Measurements from ENCODE around the gene SLC35D2.
"Not testable (repeated sequence)": the region's sequence is repeated elsewhere in the genome, so short reads cannot be mapped to it uniquely, and the experiment has no call there.

Gene SLC35D2

DNA sequence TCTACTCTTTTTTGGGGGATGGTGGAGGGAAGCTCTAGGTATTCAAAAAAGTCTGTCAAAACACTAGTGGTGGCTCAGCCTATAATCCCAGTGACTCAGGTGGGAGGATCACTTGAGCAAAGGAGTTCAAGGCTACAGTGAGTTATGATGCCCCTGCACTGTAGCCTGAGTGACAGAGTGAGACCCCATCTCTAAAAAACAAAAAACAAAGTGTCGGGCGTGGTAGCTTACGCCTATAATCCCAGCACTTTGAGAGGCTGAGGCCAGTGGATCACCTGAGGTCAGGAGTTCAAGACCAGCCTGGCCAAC lies 15.8 kb upstream of the SLC35D2 start:
- DNase-seq, result no peak

DNA sequence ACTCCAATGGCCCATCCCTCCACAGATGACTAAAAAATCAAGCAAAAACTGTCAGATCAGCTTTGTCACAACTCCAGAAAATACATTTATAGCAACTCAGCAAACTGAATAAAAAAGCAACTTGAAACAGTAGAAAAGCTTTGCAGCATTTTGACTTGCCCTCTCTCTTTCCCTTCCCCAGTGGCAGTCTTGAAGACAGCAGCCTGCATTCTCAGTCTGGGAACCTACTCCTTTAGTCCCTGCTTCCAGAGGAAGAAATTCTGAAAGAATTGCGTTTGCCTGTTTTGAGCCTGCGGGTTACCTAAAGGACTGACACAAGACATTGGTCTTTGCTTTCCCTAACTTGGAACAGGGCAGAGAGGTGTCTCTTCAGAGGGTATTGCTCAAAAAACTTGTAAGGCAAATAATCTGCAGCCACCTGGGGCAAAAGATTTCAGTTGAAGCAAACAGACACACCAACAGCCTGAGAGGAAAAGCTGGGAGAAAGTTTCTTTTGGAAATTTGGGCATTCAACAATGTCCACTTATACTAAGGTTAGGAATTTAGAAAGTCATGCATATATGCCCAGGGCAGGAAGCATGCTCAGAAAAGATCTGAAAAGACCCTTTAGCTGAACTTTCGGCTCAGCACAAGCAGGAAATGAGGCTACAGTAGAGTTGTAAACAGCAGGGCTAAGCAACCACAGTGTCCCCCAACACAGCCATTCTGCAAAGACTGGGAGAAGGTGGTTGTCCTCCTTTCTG lies 15.2 kb upstream of the SLC35D2 start:
- DNase-seq, result no peak

DNA sequence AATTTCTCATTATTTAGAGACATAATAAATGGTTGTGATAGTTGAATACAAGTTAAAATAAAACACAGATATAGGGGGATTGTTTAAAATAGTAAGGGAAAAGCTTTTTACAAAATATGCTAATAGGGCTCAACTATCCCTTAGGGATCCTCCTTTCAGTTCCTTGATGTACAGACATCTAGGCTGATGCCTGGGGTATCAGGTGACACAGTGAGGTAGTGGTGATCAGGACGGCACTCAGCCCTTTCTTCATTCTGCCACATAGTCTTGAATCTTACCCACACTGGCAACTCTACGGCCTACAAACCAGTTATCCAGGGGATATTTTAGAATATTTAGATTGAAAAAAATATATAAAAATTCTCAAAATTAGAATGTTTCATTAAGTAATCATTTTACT lies 12.5 kb upstream of the SLC35D2 start:
- no peak for DNase-seq

DNA sequence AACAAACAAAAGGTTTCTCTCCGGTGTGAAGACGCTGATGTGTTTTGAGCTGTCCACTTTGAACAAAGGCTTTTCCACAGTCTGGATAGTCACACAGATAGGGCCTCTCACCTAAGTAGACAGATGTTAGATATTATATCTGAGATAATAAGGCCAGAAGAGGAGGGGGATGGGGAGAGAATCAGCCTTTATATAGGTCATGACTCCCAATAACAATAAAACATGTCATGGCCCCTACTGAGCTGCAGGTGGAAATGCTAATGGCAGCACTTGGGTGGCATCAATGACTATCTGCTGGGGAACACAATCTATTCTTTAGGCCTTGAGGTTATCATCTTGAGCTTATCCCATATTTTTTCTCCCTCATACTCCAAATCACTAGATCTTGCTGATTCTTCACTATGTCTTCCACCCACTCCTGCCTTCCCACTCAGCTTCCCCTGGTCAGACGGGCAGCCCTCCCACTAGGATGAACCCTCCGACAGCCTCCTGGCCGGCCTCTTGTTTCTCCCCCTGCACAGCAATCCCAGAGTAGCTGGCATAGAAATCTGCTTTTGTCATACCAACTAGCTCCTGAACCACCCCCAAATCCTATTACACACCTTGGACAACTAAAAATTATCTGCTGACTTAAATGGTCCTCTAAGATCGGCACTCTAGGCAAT lies 11.5 kb upstream of the SLC35D2 start:
- DNase-seq, result no peak

DNA sequence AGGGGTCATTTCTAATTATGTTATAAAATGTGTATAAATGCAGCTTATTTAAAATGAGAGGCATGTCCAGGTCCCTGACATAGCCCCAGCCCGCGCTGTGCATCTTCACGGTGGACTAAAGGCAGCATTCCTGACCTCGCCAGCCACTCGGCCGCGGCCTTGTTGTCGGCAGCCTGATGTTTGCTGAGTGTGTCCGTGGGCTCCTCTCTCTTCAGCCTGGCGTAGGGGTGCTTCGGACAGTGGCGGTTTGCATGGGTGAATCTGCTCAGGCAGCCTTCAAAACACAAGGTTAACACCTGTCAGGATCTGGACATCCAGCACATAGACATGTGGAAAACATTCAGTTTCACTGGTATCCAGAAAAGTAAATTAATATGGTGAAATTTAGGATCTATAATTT lies 8.8 kb upstream of the SLC35D2 start:
- no peak for DNase-seq

DNA sequence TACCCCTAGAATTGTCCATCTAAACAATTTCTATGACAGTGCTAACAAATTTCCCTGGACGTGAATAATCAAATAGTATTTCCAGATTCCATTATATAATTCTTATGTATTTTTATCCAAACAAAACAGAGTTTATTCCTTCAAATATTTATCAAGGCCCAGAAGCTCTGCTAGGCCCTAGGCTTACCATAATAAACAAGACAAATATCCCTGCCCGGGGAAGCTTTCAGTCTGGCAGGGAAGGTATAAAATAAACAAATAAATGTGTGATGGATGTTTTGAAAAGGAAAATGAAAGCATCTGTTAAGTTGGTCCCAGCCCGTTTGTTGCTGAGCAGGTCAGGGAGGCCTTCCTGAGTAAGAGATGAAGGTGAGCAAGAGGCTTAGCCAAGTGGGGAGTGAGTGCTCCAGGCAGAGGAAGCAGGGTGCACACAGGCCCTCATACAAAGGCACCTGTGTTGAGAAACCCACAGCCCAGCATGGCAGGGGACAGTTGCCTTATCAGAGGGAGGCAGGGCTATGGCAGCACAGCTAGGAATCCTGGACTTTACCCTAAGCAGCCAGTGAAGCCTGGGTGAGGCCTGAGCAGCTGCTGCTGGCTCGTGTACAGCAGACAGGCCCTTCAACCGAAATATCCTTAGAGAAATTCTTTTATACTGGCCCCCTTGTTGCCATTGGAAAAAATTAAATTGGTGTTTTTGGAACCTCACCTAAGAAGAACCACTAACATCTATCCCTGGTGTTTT lies 7.7 kb upstream of the SLC35D2 start:
- DNase-seq, result no peak

DNA sequence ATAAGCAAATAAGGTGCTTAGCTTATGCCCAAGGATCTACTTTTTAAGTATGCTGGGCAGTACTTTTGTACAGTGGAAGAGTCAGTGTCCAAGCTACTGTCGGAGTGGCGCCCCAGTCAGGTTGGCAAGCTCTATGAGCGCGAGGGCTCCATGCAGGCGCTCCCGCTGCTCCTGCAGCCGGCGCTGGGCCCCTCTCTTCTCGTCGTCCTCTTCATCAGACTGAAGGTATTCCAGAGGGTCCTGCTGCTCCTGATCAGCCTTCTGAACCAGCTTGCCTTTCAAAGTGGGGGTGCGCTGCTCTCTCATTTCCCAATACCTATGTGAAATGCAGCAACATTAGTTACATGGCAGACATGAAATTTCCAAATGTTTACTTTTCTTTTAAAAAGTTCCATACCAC lies 4.6 kb upstream of the SLC35D2 start:
- no peak for DNase-seq

DNA sequence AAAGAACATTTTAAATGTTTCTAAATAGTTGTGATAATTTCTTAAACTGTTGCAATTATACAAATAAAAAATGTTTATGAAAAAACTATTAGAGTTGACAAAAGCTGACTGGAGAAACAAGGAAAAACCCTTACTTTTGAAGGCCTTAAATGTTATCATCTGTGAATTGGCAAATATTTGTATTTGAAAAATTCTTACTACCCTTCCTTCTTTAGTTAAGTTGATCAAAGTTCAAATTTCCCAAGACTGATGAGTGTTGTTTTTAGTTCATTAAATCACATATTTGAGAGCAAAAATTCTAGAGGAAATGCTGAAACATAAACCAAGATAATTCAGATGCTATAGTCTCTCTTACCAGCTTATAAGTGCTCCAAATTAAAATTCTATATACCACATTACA lies 2.6 kb upstream of the SLC35D2 start:
- no peak for DNase-seq

DNA sequence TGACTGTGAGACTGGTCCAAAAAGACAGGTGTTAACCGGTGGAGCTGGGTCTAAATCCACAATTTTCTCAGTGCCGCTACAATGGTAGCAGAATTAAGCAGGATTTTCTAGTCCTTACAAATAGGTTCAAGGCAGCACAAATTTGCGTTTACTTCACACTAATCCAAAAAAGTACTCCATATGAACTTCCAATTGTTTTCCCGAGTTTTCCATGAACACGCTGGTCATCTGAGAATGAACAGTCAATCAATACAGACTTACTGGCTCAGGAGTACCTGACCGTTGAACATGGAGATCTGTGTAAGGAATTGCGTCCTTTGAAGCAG lies 709 bp downstream of the SLC35D2 start:
- no peak for DNase-seq

DNA sequence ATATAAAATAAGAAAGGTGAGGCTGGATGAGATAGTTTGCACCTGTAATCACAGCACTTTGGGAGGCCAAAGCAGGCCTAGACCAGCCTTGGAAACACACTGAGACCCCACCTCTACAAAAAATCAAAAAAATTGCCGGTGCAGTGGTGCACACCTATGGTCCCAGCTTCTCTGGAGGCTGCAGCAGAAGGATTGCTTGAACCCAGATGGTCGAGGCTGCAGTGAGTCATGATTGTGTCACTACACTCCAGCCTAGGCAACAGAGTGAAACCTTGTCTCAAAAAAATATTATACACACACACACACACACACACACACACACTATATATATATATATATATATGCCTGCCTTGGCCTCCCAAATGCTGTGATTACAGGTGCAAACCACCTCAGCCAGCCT lies 1.3 kb downstream of the SLC35D2 start:
- DNase-seq, result no peak

DNA sequence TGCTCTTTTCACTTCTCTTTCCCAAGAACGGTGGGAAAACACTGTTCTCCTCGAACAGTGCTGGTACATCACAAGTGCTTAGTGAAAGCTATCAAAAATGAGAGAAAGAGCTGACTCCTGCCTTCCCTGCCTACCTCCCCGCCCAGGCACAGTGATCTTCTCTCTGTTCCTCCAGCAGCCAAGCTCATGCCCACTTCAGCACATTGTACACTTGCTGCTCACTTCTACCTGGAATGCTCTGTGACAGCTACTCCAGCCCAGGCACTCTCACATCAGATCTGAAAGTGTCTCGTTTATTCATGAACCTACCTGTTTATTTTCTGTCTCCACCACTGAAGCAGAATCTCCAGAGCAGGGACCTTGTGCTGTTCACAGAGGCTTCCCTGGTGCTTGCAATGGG lies 1.8 kb downstream of the SLC35D2 start:
- DNase-seq, result no peak

DNA sequence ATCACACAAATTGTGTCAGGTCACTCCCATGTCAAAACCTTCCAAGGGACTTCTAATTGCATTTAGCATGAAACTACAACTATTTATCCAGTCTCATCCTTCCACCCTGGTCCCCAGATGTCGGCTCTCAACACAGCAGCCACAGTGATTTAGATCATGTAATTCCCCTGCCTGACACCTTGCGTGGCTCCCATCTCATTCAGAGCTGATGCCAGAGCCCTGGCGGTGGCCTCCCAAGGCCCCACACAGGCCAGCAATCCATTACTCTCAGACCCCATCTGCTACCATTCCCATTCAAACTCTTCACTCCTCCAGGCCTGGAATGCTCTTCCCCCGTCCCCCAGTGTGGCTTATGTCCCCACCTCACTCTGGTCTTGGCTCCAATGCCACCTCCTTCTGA lies 2.4 kb downstream of the SLC35D2 start:
- no peak for DNase-seq

DNA sequence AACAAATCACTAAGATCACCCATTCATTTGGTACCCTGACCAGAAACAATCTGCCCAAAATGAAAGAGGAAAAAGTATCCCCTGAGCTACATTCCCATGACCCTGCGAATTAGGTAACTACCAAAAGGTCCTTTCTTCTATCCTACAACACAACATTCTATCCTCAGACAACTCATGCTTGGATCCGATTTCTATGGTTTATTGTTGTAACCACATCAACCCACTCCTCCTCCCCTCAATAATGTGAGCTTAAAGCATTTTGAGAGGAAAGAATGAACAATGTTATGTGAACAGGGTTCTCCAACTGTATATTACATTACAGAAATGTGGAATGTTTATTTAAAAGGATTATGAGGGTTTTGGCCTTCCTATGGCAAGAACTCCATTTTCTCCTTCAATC lies 4.0 kb downstream of the SLC35D2 start:
- DNase-seq, result no peak

DNA sequence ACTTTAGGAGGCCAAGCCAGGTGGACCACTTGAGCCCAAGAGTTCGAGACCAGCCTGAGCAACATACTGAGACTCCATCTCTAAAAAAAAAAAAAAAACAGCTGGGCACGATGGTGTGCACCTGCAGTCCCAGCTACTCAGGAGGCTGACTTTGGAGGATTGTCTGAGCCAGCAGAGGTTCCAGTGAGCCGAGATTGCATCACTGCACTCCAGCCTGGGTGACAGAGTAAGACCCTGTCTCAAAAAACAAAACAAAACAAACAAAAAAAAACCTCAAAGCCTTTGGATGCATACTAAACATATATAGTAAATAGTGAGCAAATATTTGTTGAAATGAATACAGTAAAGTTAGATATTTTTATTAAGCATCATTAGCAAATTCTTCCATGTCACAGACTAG lies 5.3 kb downstream of the SLC35D2 start:
- no peak for DNase-seq

DNA sequence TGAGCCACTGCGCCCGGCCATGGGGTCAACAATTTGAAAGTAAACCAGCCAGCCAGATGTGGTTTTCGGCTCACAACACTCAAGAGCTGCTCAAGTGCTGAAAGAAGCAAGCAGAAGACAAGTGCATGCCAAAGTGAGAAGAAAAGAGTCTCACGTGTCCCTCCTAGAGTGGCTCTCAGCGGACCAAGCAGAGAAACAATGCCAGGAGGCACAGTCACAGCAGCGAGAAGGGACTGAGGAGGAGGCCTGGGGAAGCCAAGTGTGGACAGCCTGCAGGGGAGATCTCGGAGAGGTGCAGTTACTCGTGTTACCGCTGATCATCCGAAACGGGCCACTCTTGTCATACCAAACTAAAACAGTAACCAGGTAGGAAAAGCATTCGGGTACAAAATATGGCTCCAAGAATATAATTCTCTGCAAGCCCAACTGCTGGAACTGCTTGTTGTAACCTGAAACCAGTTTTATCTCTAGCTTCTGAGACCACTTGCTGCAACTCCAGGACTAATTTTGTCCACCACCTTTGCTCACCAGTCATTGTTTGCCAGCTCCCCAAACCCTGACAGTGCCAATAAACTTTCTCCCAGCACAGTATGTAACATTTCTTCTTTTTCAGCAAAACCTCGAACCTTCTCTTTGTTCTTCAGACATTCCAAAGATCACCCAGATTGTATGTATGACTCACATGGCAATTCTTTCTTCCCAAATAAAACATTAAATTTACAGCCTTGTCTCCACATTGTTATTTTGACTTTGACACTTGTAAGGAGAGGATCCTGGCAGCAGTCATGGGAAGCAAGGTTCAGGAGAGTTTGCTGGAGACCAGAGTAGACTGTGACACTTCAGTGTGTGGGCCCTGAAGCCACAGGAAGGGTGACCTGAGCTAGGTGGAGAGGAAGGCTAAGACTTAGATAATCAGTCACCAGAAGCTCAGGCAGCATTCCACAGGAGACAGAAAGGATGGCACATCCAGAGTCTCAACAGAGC lies 6.3 kb downstream of the SLC35D2 start:
- DNase-seq, result no peak

DNA sequence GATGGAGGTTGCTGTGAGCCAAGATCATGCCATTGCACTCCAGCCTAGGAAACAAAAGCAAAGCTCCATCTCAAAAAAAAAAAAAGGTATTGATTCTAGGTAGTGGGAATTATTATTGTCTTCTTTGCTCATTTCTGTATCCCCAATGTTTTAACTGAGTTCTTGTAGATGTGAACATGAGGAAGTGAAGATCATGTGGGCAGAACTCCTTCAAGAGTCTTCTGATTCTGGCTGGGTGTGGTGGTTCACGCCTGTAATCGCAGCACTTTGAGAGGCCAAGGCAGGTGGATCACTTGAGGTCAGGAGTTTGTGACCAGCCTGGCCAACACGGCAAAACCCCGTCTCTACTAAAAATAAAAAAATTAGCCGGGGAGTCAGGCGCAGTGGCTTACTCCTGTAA lies 8.0 kb downstream of the SLC35D2 start:
- not testable (repeated sequence) for DNase-seq

DNA sequence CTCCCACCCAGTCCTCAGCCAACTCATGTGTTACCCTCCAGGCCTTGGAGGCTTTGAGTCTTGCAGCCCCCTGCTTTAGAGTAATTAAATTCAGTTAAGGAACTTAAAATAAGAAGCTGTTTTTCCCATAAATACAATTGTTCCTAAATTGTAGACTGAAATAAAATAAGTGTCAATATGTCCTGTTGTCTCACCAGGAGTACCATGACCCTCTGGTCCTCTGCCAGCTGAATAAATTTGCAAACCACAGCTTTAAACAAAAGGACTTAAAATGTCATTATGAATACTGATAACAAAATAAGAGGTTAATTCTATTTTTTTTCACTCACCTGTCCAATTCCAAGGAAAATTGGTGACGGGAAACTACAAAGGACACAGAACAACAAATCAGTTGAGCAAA lies 15.6 kb downstream of the SLC35D2 start:
- DNase-seq, result no peak

DNA sequence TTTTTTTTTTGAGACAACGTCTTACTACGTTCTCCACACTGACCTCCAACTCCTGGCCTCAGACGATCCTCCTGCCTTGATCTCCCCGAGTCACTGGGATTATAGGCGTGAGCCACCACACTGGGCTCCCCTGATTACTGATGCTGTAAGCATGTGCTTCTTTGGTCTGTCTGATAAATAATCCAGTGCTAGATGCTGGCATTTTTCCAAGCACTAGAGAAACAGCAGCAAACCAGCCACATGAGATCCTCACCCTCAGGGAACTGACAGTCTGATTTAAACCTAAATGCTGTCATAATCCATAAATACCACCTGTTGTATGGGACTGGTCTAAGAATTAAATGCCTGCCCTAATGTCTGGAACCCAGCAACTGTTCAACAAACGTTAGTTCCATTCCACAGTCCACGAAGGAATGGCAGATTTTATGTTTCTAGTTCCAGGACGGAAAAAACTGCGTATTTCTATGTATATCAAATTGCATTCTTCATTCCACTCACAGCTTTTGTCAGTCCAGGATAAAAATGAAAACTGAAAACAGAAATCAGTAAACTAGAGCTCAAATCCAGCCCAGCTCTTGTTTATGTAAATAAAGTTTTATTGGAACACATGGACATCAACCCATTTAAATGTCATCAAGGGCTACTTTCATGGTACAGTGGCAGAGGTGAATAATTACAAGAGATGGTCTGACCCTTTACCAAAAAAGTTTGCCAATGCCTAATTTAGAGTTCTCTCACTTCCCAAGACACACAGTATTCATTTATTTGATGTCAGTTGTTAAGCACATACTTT lies 20.1 kb downstream of the SLC35D2 start:
- DNase-seq, result no peak

DNA sequence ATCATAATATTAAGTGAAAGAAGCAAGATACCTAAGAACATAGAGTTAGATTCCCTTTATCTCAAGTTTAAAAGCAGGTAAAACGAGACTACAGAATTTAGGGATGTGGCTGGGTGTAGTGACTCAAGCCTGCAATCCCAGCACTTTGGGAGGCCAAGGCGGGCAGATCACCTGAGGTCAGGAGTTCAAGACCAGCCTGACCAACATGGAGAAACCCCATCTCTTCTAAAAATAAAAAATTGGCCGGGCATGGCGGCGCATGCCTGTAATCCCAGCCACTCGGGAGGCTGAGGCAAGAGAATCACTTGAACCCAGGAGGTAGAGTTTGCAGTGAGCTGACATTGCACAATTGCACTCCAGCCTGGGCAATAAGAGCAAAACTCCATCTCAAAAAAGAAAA lies 21.4 kb downstream of the SLC35D2 start:
- DNase-seq, result not testable (repeated sequence)

DNA sequence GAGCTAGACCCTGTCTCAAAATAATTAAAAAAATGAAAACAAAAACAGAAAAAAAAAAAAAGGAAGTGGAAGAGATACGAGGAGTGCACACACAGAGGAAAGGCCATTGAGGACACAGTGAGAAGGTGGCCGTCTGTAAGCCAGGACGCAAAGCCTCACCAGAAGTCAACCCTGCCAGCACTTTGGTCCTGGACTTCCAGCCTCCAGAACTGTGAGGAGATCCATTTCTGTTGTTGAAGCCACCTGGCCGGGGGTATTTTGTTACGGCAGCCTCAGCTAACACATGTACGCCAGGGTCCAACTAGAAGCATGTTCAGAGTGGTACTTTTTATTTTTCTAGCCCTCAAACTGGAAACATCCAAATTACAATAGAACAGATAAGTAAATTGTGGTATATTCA lies 21.8 kb downstream of the SLC35D2 start:
- DNase-seq, result no peak

DNA sequence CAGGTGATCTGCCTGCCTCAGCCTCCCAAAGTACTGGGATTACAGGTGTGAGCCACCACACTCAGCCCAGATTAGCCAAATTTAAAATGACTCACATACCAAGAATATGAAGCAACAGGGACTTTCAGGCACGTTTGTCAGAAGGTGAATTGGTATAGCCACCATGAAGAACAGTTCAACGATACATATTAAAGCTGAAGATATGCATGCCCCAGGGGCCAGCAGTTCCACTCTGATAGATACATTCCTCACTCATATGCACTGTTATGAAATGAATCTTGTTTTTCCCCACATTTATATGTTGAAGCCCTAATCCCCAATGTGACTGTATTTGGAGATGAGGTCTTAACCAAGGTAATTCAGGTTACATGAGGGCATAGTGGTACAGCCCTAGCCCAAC lies 22.5 kb downstream of the SLC35D2 start:
- no peak for DNase-seq

DNA sequence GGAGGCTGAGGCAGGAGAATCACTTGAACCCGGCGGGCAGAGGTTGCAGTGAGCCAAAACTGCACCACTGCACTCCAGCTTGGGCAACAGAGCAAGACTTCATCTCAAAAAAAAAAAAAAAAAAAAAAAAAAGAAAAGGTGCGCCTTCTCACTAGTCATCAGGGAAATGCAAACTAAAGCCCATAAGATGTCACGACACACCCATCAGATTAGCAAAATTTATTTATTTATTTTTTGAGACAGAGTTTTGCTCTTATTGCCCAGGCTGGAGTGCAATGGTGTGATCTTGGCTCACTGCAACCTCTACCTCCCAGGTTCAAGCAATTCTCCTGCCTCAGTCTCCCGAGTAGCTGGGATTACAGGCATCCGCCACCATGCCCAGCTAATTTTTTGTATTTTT lies 23.0 kb downstream of the SLC35D2 start:
- not testable (repeated sequence) for DNase-seq

DNA sequence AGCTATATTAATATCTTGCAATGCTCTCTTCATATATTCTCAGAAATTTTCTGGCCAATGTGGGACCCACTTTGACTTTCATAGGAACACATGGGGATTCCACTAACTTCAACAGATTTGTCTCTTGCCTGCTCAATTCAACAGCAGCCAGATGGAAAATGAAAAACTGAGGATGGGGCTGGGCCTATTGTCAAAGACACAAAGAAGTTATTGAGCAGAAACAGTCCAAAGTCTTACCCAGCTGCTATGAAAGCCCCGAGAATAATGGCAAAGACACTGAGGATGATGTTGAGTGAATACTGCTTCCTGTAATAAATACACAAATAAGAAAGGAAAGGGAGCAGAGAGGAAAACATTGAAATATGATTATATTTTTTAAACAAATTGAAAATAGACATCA lies 32.6 kb downstream of the SLC35D2 start:
- no peak for DNase-seq

All from activated CD4-positive, CD25-positive, alpha-beta regulatory T cell treated with anti-CD3 and anti-CD28 coated beads, Interleukin-2, amount 50 U/mL, for 72 hours (primary cell).